Measurements from ENCODE around the gene ST13. TPM values are rescaled to one million over a fixed set of nuclear protein-coding genes. Genes with fewer than 3 reads are reported as not detected.

ST13 gene
- total RNA-seq, 1 experiment from 2014 or later, result 200 TPM

DNA sequence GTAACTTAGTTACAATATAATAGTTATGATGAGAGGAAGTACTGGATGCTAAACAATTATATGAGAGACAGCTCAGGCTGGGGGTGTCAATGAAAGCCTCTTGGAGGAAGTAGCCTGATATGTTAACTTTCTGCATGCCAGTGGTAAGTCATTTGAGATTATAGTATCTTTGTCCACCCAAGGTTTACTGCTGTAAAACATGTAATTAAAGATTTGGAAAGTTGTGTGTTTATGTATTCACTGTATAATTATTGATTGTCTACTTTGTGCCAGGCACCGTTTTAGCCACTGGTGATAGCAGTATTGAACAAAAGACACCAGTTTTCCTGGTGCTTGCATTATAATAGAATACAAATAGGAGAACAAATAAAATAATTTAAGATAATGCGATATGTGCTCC is 6.1 kb upstream of the ST13 start:
- Histone ChIP-seq H3K9me3 (ENCODE audit: control insufficient read depth, insufficient read depth, low read depth, low read length) (no peaks in the 10 kb centered on the region), H3K27me3 (ENCODE audit: control insufficient read depth, insufficient read depth, low read length) (no peaks in the 10 kb centered on the region), H3K36me3 (ENCODE audit: control insufficient read depth, insufficient read depth, low read length) (no peaks in the 10 kb centered on the region), H3K4me3 (ENCODE audit: low read depth in 2 of 2, low read length in 2 of 2) (no peak overlapping the region), H3K4me1 (ENCODE audit: control insufficient read depth, insufficient read depth, low read length) (peaks cover 6% of the 10 kb centered on the region), H3K27ac (ENCODE audit: low read length) (no peak overlapping the region)
- no peak for DNase-seq (ENCODE audit: low read depth, low spot score)
- no peak for ATAC-seq
- ChIA-PET POLR2A (no interaction called here), CTCF (no interaction called here)
- intact Hi-C loops (cut with micrococcal nuclease; ENCODE audit: unreplicated experiment) (no loop called here), in situ Hi-C loops (cut with HindIII; ENCODE audit: low pct_unique_long_range_greater_than_20kb, low sequenced_read_pairs) (no loop called here)
- TF ChIP-seq TCF7L2 (IDR thresholded peaks at IDR 0.05; ENCODE audit: low read depth, low read length), result no peak
- TF ChIP-seq, protein P1, sequence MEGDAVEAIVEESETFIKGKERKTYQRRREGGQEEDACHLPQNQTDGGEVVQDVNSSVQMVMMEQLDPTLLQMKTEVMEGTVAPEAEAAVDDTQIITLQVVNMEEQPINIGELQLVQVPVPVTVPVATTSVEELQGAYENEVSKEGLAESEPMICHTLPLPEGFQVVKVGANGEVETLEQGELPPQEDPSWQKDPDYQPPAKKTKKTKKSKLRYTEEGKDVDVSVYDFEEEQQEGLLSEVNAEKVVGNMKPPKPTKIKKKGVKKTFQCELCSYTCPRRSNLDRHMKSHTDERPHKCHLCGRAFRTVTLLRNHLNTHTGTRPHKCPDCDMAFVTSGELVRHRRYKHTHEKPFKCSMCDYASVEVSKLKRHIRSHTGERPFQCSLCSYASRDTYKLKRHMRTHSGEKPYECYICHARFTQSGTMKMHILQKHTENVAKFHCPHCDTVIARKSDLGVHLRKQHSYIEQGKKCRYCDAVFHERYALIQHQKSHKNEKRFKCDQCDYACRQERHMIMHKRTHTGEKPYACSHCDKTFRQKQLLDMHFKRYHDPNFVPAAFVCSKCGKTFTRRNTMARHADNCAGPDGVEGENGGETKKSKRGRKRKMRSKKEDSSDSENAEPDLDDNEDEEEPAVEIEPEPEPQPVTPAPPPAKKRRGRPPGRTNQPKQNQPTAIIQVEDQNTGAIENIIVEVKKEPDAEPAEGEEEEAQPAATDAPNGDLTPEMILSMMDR (IDR thresholded peaks at IDR 0.05), result no peak
- BruUV-seq (replicated peaks), result no TSS peak

DNA sequence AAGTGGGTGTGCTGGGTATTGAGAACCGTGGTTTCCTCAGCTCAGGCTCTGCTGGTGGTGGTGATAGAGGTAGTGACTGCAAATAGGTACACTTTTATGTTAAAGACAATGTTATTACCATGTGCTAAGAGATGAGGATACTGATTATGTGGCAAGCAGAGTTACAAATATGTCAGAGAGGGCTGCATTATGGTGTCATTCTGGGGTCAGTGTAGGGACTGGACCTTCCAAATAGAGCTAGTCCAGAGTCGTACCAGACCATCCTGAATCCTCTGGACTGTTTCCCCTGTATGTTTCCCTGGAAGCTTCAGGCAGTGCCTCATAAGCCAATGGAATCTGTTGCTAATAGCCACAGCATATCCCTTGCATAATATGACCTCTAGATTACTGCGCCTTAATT is 5.6 kb upstream of the ST13 start, which contains the start of gene DNAJB7:
TSS of gene DNAJB7 (minus strand) at position 101 of the 400 bp plus-strand sequence. CDS start 119 bp downstream, outside the sequence.
- DNase-seq (ENCODE audit: low read depth, low spot score) (no peak), ATAC-seq (no peak)
- TF ChIP-seq SIN3A (IDR thresholded peaks at IDR 0.05; ENCODE audit: borderline replicate concordance, insufficient read depth, low read depth, low read length), result no peak
- POLR2A ChIA-PET, result no interaction called here
- CTCF ChIA-PET, result no interaction called here
- H3K27ac ChIP-seq (ENCODE audit: low read length), result no peak within 1 kb of the TSS
- H3K27me3 ChIP-seq (ENCODE audit: control insufficient read depth, insufficient read depth, low read length), result no peaks in the 10 kb centered on the region
- no TSS peak for BruUV-seq (replicated peaks)
- peaks cover 6% of the 10 kb centered on the region for H3K4me1 ChIP-seq (ENCODE audit: control insufficient read depth, insufficient read depth, low read length)
- no peaks in the 10 kb centered on the region; the same call in 1 of the 2 replicates for H3K36me3 ChIP-seq (ENCODE audit: control insufficient read depth, insufficient read depth, low read length)
- no peak within 1 kb of the TSS for H3K4me3 ChIP-seq (ENCODE audit: low read depth in 2 of 2, low read length in 2 of 2)
- no peaks in the 10 kb centered on the region for H3K9me3 ChIP-seq (ENCODE audit: control insufficient read depth, insufficient read depth, low read depth, low read length)
- intact Hi-C loops (cut with micrococcal nuclease; ENCODE audit: unreplicated experiment) (no loop called here), in situ Hi-C loops (cut with HindIII; ENCODE audit: low pct_unique_long_range_greater_than_20kb, low sequenced_read_pairs) (no loop called here)

DNA sequence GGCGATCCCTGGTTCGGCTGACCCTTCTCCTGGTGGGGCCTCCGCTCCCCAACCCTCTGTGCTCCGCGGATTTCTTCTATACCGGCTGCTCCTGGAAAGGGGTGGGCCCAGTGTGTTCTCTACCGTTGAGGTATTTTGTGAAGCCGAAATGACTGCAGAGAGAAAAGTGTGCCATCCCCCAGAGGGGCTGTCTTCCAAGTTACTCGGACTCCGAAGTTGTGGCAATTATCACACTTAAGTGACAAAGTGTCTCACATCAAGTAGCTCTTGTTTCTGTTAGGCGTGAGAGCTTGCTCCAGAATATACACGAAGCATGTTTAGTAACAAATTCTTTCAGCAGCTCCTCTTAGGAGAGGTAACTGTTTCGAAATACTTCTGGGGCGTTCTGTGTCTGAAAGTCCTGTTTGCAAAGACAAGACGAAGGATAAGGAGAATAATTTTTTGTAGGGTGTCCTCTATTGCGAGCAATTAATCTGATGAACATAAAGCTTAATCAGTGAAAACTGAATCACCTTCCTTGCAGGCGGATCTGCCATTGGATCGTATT is 943 bp upstream of the ST13 start:
- in situ Hi-C loops (cut with HindIII; ENCODE audit: low pct_unique_long_range_greater_than_20kb, low sequenced_read_pairs), result no loop called here
- Histone ChIP-seq H3K4me1 (ENCODE audit: control insufficient read depth, insufficient read depth, low read length) (peaks cover 27% of the 10 kb centered on the region), H3K27ac (ENCODE audit: low read length) (peak overlapping the region; percentile 86), H3K4me3 (ENCODE audit: low read depth in 2 of 2, low read length in 2 of 2) (peak overlapping the region; percentile 66 to 84), H3K9me3 (ENCODE audit: control insufficient read depth, insufficient read depth, low read depth, low read length) (no peaks in the 10 kb centered on the region), H3K27me3 (ENCODE audit: control insufficient read depth, insufficient read depth, low read length) (no peaks in the 10 kb centered on the region), H3K36me3 (ENCODE audit: control insufficient read depth, insufficient read depth, low read length) (peaks cover 7% of the 10 kb centered on the region)
- intact Hi-C loops (cut with micrococcal nuclease; ENCODE audit: unreplicated experiment), result no loop called here
- DNase-seq (ENCODE audit: low read depth, low spot score) (no peak), ATAC-seq (peak; percentile 19)
- ChIA-PET POLR2A (interaction anchor here (0.6 to 0.8 kb wide), 3 partner anchors 9 to 161 kb away, joined by 3 to 8 read pairs (median 3); no protein-coding TSS in a partner anchor), CTCF (no interaction called here)
- TF ChIP-seq, protein P2, sequence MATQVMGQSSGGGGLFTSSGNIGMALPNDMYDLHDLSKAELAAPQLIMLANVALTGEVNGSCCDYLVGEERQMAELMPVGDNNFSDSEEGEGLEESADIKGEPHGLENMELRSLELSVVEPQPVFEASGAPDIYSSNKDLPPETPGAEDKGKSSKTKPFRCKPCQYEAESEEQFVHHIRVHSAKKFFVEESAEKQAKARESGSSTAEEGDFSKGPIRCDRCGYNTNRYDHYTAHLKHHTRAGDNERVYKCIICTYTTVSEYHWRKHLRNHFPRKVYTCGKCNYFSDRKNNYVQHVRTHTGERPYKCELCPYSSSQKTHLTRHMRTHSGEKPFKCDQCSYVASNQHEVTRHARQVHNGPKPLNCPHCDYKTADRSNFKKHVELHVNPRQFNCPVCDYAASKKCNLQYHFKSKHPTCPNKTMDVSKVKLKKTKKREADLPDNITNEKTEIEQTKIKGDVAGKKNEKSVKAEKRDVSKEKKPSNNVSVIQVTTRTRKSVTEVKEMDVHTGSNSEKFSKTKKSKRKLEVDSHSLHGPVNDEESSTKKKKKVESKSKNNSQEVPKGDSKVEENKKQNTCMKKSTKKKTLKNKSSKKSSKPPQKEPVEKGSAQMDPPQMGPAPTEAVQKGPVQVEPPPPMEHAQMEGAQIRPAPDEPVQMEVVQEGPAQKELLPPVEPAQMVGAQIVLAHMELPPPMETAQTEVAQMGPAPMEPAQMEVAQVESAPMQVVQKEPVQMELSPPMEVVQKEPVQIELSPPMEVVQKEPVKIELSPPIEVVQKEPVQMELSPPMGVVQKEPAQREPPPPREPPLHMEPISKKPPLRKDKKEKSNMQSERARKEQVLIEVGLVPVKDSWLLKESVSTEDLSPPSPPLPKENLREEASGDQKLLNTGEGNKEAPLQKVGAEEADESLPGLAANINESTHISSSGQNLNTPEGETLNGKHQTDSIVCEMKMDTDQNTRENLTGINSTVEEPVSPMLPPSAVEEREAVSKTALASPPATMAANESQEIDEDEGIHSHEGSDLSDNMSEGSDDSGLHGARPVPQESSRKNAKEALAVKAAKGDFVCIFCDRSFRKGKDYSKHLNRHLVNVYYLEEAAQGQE (IDR thresholded peaks at IDR 0.05; ENCODE audit: insufficient read depth in 1 of 2, low read depth in 2 of 2, low read length in 1 of 2), result no peak
- no peak for TF ChIP-seq SIN3A (IDR thresholded peaks at IDR 0.05; ENCODE audit: borderline replicate concordance, insufficient read depth, low read depth, low read length)
- TSS peak; percentile 65 for BruUV-seq (replicated peaks)

Data from Panc1 (cell line).